ENCODE results near the gene CD200.
"Not testable (repeated sequence)": the region's sequence is repeated elsewhere in the genome, so short reads cannot be mapped to it uniquely, and the experiment has no call there.

CD200 gene

GRCh38 chr3:112357930-112358780 lies 25.2 kb downstream of the CD200 start:
- no peak for DNase-seq (ENCODE audit: low spot score)

DNA sequence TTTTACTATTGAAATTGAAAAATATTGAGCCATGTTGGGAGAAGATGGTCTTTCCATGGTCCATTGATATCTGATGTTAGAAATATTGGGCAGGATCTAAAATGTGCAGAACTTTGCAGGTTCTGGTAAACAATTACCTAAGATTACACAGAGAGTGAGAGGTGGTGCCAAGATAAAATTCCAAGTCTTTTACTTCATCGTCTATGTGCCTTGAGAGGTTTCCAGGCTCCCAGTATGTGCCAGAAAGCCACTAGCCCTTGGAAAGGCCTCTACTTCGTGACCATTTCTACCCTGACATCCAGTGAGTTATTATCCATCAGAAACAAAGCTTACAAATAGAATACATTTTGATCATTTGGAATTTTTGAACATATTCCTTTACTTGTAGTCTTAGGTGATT lies 27.6 kb downstream of the CD200 start:
- no peak for DNase-seq (ENCODE audit: low spot score)

GRCh38 chr3:112362221-112362620 lies 29.3 kb downstream of the CD200 start:
- no peak for DNase-seq (ENCODE audit: low spot score)

DNA sequence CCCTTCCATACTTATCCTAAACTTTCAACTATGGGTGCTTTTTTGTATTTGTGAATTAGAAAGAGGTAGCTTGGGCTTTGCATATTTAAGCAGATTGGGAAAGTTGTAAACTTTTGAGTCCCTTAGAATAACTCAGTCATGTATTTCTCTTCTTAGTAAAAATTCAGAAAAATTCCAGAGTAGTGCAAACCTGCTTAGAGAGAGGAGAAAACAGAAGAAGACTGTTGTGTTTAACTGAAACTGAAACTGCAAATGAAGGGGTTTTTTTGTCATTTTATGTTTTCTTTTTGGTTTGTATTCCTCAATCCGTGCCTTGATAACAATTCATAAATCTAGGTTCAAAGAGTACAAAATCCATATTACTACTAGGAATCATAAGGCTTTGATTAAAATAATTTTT lies 31.3 kb downstream of the CD200 start:
- no peak for DNase-seq (ENCODE audit: low spot score)

DNA sequence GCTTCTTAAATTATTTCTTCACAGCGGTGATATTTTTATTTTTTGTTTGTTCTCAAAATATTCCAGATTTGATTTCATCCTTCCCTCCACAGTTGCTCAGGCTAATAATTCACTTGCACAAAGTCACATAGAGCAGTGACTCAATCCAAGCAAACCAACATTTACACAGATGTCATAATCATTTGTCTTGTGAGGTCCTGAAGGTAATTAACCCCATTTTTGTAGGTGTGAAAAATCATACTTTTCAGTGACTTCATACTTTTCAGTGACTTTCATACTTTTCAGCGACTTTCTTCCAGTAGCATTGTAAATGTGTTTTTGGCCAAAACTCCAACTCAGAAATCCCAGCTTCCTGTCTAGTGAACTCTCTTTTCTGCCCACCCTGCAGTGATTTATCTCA lies 32.1 kb downstream of the CD200 start:
- no peak for DNase-seq (ENCODE audit: low spot score)

DNA sequence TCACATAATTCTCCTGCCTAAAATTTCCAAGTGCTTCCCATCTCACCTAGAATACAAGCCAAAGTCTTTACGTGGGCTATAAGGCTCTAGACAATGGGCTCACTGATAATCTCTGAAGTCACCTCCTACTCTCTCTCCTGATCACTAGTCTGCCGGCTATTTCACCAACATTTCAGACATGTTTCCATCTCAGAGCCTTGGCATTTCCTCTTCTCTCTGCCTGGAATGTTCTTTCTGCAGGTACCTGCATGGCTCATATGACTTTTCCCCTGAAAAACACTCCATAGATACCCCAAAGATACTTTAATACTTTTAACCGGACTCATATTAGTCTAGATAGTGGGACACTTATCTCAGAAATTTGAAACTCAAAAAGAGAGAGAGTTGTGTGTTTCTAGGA lies 32.7 kb downstream of the CD200 start:
- DNase-seq (ENCODE audit: low spot score), result no peak

GRCh38 chr3:112366522-112366921 lies 33.6 kb downstream of the CD200 start:
- DNase-seq (ENCODE audit: low spot score), result no peak

GRCh38 chr3:112371569-112371968 lies 38.6 kb downstream of the CD200 start:
- no peak for DNase-seq (ENCODE audit: low spot score)

- DNase-seq (ENCODE audit: low spot score), result no peak
Measured at GRCh38 chr3:112372396-112372795, 39.4 kb downstream of the CD200 start.

- DNase-seq (ENCODE audit: low spot score), result no peak
Measured at GRCh38 chr3:112373476-112373875, 40.5 kb downstream of the CD200 start.

GRCh38 chr3:112373924-112374323 lies 41.0 kb downstream of the CD200 start:
- DNase-seq (ENCODE audit: low spot score), result no peak

GRCh38 chr3:112374333-112374734 lies 41.4 kb downstream of the CD200 start:
- DNase-seq (ENCODE audit: low spot score), result no peak

GRCh38 chr3:112375117-112375516 lies 42.2 kb downstream of the CD200 start:
- no peak for DNase-seq (ENCODE audit: low spot score)

DNA sequence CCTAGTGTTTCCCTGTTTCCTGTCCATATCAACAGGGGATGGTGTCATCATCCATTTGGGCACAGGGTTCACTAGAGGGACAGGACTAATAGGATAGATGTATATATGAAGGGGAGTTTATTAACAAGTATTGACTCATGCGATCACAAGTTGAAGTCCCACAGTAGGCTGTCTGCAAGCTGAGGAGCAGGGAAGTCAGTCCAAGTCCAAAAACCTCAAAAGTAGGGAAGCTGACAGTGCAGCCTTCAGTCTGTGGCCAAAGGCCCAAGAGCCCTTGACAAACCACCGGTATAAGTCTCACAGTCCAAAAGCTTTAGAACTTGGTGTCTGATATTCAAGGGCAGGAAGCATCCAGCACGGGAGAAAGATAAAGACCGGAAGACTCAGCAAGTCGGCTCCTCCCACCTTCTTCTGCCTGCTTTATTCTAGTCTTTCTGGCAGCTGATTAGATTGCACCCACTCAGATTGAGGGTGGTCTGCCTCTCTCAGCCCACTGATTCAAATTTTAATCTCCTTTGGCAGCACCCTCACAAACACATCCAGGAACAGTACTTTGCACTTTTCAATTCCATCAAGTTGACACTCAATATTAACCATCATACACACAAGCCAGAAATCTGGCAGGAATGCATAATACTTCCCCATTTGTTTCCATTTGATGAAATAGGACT lies 43.4 kb downstream of the CD200 start:
- DNase-seq (ENCODE audit: low spot score), result no peak

- no peak for DNase-seq (ENCODE audit: low spot score)
Measured at GRCh38 chr3:112376992-112377391, 44.0 kb downstream of the CD200 start.

DNA sequence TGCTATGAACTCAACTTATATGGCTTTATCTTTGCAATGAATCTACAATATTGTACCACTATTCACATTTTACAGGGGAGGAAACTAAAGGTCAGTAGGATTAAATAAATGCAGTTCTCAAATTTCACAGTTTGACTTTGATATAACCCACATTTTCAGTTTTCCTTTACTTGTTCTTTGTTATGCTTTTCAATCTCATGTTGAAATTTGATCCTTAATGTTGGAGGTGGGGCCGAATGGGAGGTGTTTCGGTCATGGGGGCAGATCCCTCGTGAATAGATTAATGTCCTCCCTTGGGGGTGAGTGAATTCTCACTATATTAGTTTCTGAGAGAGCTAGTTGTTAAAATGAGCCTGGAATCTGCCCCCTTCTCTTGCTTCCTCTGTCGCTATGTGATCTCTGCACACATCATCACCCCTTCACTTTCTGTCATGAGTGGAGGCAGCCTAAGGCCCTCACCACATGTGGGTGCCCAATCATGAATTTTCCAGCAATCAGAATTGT lies 44.7 kb downstream of the CD200 start:
- DNase-seq (ENCODE audit: low spot score), result no peak

- DNase-seq (ENCODE audit: low spot score), result not testable (repeated sequence)
Measured at GRCh38 chr3:112378347-112378746, 45.4 kb downstream of the CD200 start.

DNA sequence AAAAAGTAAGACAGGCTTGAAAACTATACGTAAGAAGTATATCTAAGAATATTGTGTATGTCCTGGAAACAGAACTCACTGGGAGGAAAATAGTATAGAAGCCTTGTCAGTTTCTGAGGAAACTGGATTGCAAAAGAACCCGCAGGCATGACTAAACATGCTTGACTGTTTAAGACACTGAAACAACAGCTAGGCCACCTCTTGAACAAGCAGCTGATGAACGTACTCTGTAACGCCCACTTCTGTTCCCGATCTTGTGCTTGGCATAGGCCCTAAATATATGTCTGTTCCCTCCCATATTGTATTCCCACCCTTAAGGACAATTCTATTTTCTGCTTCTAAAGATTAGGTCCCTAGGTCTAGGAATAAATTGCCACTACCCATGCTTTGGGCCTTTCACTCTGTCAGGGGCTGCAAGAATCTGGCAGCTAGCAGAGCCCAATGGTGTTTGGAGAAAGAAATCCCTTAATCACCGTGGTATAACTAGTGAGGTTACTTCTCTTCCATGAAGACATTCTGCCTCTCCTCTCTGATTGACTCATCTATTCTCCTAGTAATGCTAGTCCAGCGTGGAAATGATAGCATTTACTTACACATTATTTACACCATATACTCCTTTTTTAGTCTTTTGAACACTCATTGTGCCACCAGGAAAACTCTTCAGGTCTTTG lies 46.2 kb downstream of the CD200 start:
- no peak for DNase-seq (ENCODE audit: low spot score)

DNA sequence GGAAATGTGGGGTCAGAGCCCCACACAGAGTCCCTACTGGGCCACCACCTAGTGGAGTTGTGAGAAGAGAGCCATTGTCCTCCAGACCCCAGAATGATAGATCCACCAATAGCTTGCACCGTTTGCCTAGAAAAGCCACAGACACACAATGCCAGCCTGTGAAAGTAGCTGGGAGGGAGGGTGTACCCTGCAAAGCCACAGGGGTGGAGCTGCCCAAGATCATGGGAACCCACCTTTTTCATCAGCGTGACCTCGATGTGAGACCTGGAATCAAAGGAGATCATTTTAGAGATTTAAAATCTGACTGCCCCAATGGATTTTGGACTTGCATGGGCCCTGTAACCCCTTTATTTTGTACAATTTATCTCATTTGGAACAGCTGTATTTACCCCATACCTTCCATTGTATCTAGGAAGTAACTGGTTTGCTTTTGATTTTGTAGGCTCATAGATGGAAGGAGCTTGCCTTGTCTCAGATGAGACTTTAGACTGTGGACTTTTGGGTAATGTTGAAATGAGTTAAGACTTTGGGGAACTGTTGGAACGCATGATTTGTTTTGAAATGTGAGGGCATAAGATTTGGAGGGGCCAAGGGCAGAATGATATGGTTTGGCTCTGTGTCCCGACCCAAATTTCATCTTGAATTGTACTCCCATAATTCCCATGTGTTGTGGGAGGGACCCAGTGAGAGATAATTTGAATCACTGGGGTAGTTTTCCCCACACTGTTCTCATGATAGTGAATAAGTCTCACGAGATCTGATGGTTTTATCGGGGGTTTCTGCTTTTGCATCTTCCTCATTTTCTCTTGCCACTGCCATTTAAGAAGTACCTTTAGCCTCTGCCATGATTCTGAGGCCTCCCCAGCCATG lies 49.0 kb downstream of the CD200 start:
- no peak for DNase-seq (ENCODE audit: low spot score)

GRCh38 chr3:112382543-112383160 lies 49.7 kb downstream of the CD200 start:
- DNase-seq (ENCODE audit: low spot score), result no peak

DNA sequence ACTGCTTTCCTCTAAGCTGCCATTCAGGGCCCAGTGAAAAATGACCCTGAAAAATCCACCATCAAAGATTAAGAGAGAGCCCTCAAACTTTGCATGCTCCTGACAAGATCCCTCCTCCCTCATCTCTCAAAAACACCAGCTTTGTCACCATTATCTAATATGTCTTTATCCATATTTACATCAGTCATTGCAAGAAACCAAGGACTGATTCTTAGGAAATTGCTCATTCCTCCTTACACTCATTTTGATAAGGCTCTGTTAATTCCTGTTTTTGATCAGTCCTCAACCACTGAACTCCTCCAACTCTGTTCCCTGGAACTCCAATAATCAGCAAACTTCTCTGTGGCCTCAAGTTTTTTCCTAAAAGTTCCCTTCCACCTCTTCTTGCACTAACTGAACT lies 51.8 kb downstream of the CD200 start:
- DNase-seq (ENCODE audit: low spot score), result no peak
